GM18502 (cell line): Measurements from ENCODE around the gene NUDT8.
"Not testable (repeated sequence)": the region's sequence is repeated elsewhere in the genome, so short reads cannot be mapped to it uniquely, and the experiment has no call there.

Source experiments
- ATAC-seq: cut with Tn5 transposase; IDR thresholded peaks from one replicate; pipeline ENCODE4 v1.9.1; 2021; ENCODE audit warnings: mild to moderate bottlenecking; ENCODE audit not compliant: unreplicated experiment, poor library complexity

NUDT8 gene

DNA sequence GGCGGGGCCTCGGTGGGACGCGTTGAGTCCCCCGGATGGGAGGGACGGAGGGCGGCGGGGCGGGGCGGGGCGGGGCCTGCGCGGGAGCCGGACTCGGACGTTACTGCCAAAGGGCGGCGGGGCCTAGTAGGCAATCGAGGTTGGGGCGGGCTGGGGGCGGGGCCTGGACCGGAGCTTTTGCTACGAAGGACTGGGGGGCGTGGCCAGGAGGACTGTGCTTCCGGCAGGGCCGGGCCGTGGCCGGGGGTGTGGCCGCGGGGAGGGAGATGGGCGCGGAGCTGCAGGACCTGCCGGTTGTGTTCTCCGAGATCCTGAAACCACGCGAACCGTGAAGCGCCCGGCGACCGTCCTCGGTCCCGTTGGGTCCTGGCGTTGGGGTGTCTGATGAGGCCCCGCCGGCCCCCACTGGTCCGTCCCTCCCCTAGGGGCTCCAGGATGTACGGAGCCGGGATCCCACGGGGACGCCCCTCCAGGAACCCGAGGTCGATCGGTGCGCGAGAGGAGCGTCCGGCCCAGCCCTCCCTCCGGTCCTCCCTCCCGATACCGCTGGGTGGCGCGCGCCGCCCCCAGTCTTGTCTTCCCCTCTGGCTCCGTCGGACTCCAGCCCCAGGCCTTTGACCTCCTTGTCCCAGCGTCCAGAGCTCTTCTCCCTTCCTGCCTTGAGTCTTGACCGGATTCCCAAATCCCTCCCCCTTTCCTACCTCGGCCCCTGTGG is 648 bp upstream of the NUDT8 start:
- peak; percentile 70 for ATAC-seq

- ATAC-seq, result no peak
Observed at GRCh38 chr11:67628710-67629385, 889 bp downstream of the NUDT8 start.

DNA sequence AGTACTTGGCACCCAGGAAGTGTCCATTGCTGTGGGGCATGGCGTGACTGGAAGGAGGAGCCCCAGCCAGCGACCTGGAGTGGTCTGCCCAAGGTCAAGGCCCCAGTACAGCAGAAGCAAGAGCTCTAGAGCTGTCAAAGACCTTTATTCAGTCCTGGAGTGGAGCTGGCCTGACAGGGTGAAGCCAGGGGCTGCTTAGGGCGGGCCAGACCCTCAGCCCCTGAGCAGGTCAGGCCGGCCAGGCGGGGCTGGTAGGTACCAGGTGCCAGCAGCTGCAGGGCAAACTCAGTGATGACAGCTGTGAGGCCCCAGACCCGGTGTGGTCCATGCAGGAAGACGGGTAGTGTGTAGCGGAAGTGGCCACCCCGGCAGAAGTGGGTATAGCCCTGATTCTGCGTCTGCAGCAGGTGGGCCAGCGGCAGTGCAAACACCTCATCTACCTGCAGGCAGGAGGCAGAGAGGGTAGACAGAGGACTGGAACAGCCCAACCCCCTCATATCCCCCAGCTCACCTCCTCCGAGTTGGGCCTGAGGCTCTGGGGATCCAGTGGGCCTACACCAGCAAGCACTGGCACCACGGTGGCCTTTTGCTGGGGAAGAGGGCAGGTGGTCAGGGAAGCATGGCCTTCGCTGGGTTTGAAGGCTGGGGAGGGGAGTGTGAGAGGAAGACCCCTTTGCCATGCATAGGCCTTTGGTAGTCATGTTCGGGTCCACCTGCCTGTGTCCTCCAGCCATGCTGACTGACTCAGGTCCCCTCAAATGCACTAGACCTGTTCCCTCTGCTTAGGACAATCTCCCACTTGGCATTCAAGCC is 1.7 kb downstream of the NUDT8 start:
- no peak for ATAC-seq

- ATAC-seq, result no peak
Observed at GRCh38 chr11:67627441-67627811, 2.3 kb downstream of the NUDT8 start.

- no peak for ATAC-seq
Observed at GRCh38 chr11:67626970-67627369, 2.8 kb downstream of the NUDT8 start.

DNA sequence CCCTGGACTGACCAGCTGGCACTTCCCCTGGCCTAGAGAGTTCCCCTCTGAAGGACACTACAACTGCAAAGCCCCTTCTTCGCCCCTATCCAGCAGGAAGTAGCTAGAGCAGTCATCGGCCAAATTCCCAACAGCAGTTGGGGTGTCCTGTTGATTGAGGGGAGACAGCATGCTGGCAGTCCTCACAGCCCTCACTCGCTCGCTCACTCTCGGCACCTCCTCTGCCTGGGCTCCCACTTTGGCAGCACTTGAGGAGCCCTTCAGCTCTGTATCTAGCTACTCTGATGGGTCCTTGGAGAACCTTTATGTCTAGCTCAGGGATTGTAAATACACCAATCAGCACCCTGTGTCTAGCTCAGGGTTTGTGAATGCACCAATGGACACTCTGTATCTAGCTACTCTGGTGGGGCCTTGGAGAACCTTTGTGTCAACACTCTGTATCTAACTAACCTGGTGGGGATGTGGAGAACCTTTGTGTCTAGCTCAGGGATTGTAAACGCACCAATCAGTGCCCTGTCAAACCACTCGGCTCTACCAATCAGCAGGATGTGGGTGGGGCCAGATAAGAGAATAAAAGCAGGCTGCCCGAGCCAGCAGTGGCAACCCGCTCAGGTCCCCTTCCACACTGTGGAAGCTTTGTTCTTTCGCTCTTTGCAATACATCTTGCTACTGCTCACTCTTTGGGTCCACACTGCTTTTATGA is 3.5 kb downstream of the NUDT8 start:
- ATAC-seq, result not testable (repeated sequence)

- ATAC-seq, result not testable (repeated sequence)
Observed at GRCh38 chr11:67623795-67624194, 5.9 kb downstream of the NUDT8 start.

GRCh38 chr11:67622905-67623304 is 6.8 kb downstream of the NUDT8 start:
- not testable (repeated sequence) for ATAC-seq

DNA sequence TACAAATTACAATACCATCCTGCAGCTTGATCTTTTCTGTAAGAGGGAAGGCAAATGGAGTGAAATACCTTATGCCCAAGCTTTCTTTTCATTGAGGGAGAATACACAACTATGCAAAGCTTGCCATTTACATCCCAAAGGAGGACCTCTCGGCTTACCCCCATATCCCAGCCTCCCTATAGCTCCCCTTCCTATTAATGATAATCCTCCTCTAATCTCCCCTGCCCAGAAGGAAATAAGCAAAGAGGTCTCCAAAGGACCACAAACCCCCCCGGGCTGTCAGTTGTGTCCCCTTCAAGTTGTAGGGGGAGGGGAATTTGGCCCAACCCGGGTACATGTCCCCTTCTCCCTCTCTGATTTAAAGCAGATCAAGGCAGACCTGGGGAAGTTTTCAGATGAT is 7.8 kb downstream of the NUDT8 start:
- not testable (repeated sequence) for ATAC-seq

DNA sequence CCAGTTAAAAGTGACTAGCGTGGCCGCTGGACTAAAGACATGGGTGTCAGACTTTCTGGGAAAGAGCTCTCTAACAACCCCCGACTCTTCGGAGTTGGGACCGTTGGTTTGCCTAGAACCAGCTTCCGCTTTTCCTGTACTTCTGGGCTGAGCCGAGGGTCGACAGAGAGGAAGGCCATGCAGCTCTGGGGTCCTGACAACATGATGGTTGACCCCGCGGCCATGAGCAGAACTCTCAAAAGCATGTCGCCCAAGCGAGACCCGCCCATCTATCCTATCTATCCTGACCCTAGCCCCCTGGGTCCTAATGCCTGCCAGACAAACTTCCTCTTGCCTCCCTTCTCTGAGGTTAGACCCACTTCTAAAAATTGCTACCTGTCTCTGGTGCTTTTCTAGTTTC is 9.1 kb downstream of the NUDT8 start:
- not testable (repeated sequence) for ATAC-seq

DNA sequence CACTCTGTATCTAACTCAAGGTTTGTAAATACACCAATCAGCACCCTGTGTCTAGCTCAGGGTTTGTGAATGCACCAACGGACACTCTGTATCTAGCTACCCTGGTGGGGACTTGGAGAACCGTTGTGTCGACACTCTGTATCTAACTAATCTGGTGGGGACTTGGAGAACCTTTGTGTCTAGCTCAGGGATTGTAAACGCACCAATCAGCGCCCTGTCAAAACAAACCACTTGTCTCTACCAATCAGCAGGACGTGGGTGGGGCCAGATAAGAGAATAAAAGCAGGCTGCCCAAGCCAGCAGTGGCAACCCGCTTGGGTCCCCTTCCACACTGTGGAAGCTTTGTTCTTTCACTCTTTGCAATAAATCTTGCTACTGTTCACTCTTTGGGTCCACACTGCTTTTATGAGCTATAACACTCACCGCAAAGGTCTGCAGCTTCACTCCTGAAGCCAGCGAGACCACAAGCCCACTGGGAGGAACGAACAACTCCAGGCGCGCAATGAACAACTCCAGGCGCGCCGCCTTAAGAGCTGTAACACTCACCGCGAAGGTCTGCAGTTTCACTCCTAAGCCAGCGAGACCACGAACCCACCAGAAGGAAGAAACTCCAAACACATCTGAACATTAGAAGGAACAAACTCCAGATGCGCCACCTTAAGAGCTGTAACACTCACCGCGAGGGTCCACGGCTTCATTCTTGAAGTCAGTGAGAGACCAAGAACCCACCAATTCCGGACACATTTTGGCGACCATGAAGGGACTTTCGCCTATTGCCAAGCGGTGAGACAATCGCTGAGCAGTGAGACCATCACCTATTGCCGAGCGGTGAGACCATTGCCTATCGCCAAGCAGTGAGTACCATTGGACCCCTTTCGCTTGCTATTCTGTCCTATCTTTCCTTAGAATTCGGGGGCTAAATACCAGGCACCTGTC is 9.8 kb downstream of the NUDT8 start:
- not testable (repeated sequence) for ATAC-seq

DNA sequence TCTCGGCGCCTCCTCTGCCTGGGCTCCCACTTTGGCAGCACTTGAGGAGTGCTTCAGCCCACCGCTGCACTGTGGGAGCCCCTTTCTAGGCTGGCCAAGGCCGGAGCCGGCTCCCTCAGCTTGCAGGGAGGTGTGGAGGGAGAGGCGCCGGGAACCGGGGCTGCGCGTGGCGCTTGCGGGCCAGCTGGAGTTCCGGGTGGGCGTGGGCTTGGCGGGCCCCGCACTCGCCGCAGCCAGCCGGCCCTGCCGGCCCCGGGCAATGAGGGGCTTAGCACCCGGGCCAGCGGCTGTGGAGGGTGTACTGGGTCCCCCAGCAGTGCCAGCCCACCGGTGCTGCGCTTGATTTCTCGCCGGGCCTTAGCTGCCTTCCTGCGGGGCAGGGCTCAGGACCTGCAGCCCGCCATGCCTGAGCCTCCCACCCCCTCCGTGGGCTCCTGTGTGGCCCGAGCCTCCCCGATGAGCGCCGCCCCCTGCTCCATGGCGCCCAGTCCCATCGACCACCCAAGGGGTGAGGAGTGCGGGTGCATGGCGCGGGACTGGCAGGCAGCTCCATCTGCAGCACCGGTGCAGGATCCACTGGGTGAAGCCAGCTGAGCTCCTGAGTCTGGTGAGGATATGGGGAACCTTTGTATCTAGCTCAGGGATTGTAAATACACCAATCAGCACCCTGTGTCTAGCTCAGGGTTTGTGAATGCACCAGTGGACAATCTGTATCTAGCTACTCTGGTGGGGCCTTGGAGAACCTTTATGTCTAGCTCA is 10.7 kb downstream of the NUDT8 start:
- ATAC-seq, result not testable (repeated sequence)

DNA sequence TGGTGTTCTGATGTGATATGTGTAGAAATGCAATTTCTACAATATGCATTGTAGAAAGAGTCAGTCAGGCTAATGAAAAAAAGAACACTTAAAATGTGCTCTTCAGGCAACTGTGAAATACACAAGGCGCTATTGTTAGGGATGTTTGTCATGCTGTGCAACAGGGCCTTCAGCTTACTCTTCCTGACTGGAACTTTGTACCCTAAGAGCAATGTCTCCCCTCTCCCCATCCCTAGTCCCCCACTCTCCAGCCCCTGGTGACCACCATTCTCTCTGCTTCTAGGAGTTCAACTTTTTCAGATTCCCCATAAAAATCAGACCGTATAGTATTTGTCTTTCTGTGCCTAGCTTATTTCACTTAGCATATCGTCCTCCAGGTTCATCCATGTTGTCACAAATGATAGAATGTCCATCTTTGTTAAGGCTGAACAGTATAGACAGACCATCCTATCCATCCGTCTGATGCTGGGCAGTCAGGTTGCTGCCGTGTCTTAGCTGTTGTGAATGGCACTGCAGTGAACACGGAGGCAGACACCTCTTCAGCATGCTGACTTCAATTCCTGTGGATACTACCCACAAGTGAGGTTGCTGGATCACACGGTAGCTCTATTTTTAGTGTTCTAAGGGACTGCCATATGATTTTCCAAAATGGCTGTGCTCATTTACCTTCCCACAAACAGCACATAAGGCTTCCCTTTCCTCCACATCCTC is 12.3 kb downstream of the NUDT8 start:
- no peak for ATAC-seq

DNA sequence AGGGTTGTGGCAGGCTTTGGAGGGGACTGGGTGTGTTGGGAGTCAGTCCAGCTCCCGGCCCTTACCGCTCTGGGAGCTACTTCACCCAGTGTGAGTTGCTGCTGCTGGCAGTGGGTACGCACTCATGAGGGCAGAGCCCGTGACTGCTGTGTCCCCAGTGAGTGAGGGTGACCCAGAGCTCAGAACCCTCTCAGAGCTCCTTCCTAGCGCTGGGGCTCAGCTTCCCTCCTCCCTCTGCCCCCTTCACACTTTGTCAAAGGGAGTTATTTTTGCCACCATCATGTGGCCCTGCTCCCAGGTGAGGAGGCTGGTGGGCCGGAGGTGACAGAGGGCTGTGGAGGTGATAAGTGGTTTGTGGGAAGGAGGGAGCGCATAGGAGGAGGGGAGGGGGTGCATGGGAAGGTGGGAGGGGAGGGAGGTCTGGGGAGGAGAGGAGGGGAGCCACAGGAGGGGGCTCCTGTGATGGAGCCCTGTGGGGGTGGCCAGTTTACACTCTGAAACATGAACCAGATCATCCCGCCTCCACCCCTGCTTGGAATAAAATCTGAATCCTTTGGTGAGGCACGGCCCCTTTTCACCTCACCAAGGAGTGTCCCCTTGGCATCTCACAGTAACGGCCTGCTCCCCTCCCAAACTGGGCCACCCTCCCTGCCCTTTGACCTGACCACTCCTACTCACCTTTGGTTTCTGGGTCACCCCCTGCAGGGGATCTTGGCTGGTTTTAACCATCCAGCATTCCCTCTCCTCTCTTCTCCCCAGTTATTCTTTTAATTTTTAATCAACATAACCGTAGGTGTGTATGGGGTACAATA is 13.1 kb downstream of the NUDT8 start:
- ATAC-seq, result no peak

DNA sequence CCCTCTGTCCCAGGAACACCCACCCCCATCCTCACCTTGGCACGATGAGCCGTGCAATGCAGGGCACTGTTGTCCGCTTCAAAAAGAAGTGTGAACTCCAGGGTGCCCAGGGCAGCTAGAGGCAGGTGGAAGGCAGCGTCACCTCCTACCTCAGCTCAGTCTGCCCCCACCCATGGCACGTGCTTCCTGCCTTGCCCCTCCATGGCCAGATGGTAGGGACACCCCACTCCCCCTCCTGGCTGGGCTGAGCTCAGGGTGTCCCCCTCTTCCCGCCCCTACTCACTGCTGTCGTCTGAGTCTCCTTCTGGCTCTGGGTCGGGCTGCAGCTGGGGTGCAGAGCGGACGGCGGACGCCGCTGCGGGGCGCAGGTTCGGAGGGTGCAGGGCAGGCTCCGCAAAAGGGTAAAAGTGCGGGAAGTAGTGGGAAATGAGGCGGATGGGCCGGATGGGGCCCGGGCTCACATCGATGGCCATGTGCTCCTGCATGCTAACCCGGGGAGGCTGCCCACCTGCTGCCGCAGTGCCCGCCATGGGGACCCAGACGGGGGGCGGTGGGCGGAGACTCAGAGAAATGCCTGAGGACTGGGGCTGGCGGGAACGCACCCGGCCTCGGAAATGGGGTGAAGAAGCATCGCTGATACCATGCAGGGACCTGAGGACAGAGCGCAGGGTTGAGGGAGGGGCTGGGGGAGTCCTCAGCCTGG is 13.9 kb downstream of the NUDT8 start:
- ATAC-seq, result no peak

DNA sequence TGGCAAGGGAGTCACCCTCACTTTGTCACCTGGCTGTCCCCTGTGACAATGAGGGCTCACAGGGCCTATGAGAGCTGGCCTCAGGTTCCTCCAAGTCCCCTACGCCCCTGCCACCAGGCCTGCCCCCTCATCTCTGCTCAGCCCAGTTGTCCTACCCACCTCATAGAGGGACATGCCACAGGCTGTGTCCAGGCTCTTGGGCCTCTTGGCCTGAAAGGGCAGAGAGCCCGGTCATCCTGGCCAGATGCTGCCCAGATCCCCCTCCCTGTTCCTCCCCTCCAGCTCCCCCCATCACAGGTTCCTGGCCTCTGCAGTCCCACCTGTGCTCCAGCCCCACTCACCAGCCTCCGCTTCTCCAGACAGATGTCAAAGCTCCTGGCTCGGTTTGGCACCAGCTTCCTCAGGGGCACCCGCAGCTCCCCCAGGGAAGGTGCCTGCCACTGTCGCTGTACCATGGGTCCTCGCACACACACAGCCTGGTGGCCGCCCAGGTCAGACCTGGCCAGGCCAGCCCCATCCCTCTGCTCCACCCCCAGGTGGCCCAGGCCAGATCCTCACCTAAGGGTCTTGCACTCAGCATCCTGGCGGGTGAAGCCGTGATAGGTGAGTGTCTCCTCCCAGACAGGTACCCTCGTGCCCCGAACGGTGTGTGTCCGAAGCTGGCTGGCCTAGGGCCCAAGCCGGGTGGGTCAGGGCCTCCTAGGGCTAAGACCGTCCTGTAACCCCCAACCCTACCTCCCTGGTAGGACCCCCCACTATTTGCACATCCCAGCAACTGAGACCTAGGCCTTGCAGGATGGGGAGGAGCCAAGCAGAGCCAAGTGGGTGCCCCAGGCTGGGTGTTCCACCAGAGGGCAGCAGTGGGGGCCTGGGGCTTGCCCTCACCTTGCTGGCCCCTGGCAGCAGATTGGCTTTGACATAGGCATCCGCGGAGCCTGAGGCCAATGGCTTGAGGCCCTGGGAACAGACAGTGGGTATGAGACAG is 14.7 kb downstream of the NUDT8 start:
- ATAC-seq, result no peak
